Tibial nerve (tissue), 3 donors: ENCODE results near the gene IVD.

Source experiments
- CTCF ChIP-seq, 5 experiments: fragments of 200-600 bp in 3 of 5; fragments of 450-650 bp in 2 of 5; sonication (generic) in 3 of 5; IDR thresholded peaks; one replicate each; pipeline ENCODE4 v1.5.1; 2016 to 2019; ENCODE audit warnings: antibody characterized with exemption in 5 of 5, mild to moderate bottlenecking in 3 of 5, moderate library complexity in 2 of 5
- POLR2A ChIP-seq, 2 donors: fragments of 450-650 bp; IDR thresholded peaks; one replicate each; pipeline ENCODE4 v1.6.1; 2017; ENCODE audit warnings: antibody characterized with exemption in 2 of 2, mild to moderate bottlenecking in 2 of 2, moderate library complexity in 2 of 2

GRCh38 chr15:40415226-40415625, 9.6 kb downstream of the IVD start:
- no peak for TF ChIP-seq POLR2A (IDR thresholded peaks at IDR 0.05)
- no peak for TF ChIP-seq CTCF (IDR thresholded peaks at IDR 0.05)
